Measurements from ENCODE around the gene NCS1.

- no peak for TF ChIP-seq CTCF (IDR thresholded peaks at IDR 0.05; ENCODE audit: low read depth, low read length)
- TF ChIP-seq EZH2phosphoT487 (IDR thresholded peaks at IDR 0.05; ENCODE audit: low read depth), result no peak
Measured at GRCh38 chr9:130155647-130156046, 16.6 kb upstream of the NCS1 start.
